Measurements from ENCODE around the gene WFDC1.
A peak's percentile ranks its signal among the peaks of the same experiment; 100 is the strongest.

WFDC1 gene

GRCh38 chr16:84266451-84266850 is 28.2 kb upstream of the WFDC1 start:
- Mint-ChIP-seq H3K4me3 (no peak overlapping the region), H3K36me3 (ENCODE audit: low read depth) (no peaks in the 10 kb centered on the region), H3K9me3 (no peaks in the 10 kb centered on the region), H3K27ac (no peak overlapping the region), H3K4me1 (no peaks in the 10 kb centered on the region), H3K27me3 (peaks cover 11% of the 10 kb centered on the region)
- ATAC-seq (peak; percentile 61), DNase-seq (peak; percentile 3)

- Mint-ChIP-seq H3K36me3 (ENCODE audit: low read depth) (no peaks in the 10 kb centered on the region), H3K9me3 (no peaks in the 10 kb centered on the region), H3K27me3 (peaks cover 11% of the 10 kb centered on the region), H3K4me1 (no peaks in the 10 kb centered on the region), H3K27ac (no peak overlapping the region), H3K4me3 (no peak overlapping the region)
- ATAC-seq: no peak
- no peak for DNase-seq
Observed at GRCh38 chr16:84267380-84267779, 27.3 kb upstream of the WFDC1 start.

GRCh38 chr16:84268291-84269040 is 26.2 kb upstream of the WFDC1 start:
- ATAC-seq (no peak), DNase-seq (no peak)
- H3K36me3 Mint-ChIP-seq (ENCODE audit: low read depth): no peaks in the 10 kb centered on the region
- H3K27me3 Mint-ChIP-seq: peaks cover 11% of the 10 kb centered on the region
- H3K27ac Mint-ChIP-seq: no peak overlapping the region
- no peaks in the 10 kb centered on the region for H3K4me1 Mint-ChIP-seq
- no peaks in the 10 kb centered on the region for H3K9me3 Mint-ChIP-seq
- no peak overlapping the region for H3K4me3 Mint-ChIP-seq

- no peaks in the 10 kb centered on the region for H3K4me1 Mint-ChIP-seq
- H3K27me3 Mint-ChIP-seq: peaks cover 4% of the 10 kb centered on the region
- H3K4me3 Mint-ChIP-seq: no peak overlapping the region
- no peaks in the 10 kb centered on the region for H3K9me3 Mint-ChIP-seq
- no peak overlapping the region for H3K27ac Mint-ChIP-seq
- no peaks in the 10 kb centered on the region for H3K36me3 Mint-ChIP-seq (ENCODE audit: low read depth)
- ATAC-seq (no peak), DNase-seq (no peak)
Observed at GRCh38 chr16:84270071-84270470, 24.6 kb upstream of the WFDC1 start.

GRCh38 chr16:84270531-84270930 is 24.1 kb upstream of the WFDC1 start:
- Mint-ChIP-seq H3K36me3 (ENCODE audit: low read depth) (no peaks in the 10 kb centered on the region), H3K4me1 (no peaks in the 10 kb centered on the region), H3K27me3 (peaks cover 2% of the 10 kb centered on the region), H3K27ac (no peak overlapping the region), H3K9me3 (no peaks in the 10 kb centered on the region), H3K4me3 (no peak overlapping the region)
- no peak for DNase-seq
- ATAC-seq: no peak

GRCh38 chr16:84271037-84271436 is 23.6 kb upstream of the WFDC1 start:
- no peak for ATAC-seq
- Mint-ChIP-seq H3K36me3 (ENCODE audit: low read depth) (no peaks in the 10 kb centered on the region), H3K9me3 (no peaks in the 10 kb centered on the region), H3K4me1 (no peaks in the 10 kb centered on the region), H3K27me3 (peaks cover 5% of the 10 kb centered on the region), H3K4me3 (no peak overlapping the region), H3K27ac (no peak overlapping the region)
- DNase-seq: no peak

- Mint-ChIP-seq H3K9me3 (no peaks in the 10 kb centered on the region), H3K27ac (no peak overlapping the region), H3K4me3 (no peak overlapping the region), H3K36me3 (ENCODE audit: low read depth) (no peaks in the 10 kb centered on the region), H3K27me3 (peaks cover 5% of the 10 kb centered on the region), H3K4me1 (no peaks in the 10 kb centered on the region)
- DNase-seq (no peak), ATAC-seq (no peak)
Observed at GRCh38 chr16:84271866-84272265, 22.8 kb upstream of the WFDC1 start.

- H3K36me3 Mint-ChIP-seq (ENCODE audit: low read depth): no peaks in the 10 kb centered on the region
- H3K27me3 Mint-ChIP-seq: peaks cover 4% of the 10 kb centered on the region
- H3K9me3 Mint-ChIP-seq: no peaks in the 10 kb centered on the region
- no peaks in the 10 kb centered on the region for H3K4me1 Mint-ChIP-seq
- H3K27ac Mint-ChIP-seq: no peak overlapping the region
- no peak for ATAC-seq
- no peak overlapping the region for H3K4me3 Mint-ChIP-seq
- DNase-seq: no peak
Observed at GRCh38 chr16:84272740-84273320, 21.8 kb upstream of the WFDC1 start.

GRCh38 chr16:84274515-84274914 is 20.2 kb upstream of the WFDC1 start:
- DNase-seq (no peak), ATAC-seq (no peak)
- Mint-ChIP-seq H3K36me3 (ENCODE audit: low read depth) (no peaks in the 10 kb centered on the region), H3K4me1 (no peaks in the 10 kb centered on the region), H3K4me3 (no peak overlapping the region), H3K27ac (no peak overlapping the region), H3K27me3 (peaks cover 6% of the 10 kb centered on the region), H3K9me3 (no peaks in the 10 kb centered on the region)

GRCh38 chr16:84275585-84276151 is 19.0 kb upstream of the WFDC1 start:
- no peaks in the 10 kb centered on the region for H3K9me3 Mint-ChIP-seq
- ATAC-seq: no peak
- H3K27ac Mint-ChIP-seq: no peak overlapping the region
- no peaks in the 10 kb centered on the region for H3K4me1 Mint-ChIP-seq
- H3K4me3 Mint-ChIP-seq: no peak overlapping the region
- no peaks in the 10 kb centered on the region for H3K36me3 Mint-ChIP-seq (ENCODE audit: low read depth)
- no peak for DNase-seq
- H3K27me3 Mint-ChIP-seq: peaks cover 6% of the 10 kb centered on the region

- peaks cover 6% of the 10 kb centered on the region for H3K27me3 Mint-ChIP-seq
- H3K4me1 Mint-ChIP-seq: no peaks in the 10 kb centered on the region
- H3K27ac Mint-ChIP-seq: no peak overlapping the region
- no peaks in the 10 kb centered on the region for H3K9me3 Mint-ChIP-seq
- no peak overlapping the region for H3K4me3 Mint-ChIP-seq
- H3K36me3 Mint-ChIP-seq (ENCODE audit: low read depth): no peaks in the 10 kb centered on the region
- ATAC-seq (peak; percentile 83), DNase-seq (peak; percentile 82)
Observed at GRCh38 chr16:84277244-84277823, 17.3 kb upstream of the WFDC1 start.

GRCh38 chr16:84278333-84278732 is 16.3 kb upstream of the WFDC1 start:
- H3K36me3 Mint-ChIP-seq (ENCODE audit: low read depth): no peaks in the 10 kb centered on the region
- no peaks in the 10 kb centered on the region for H3K4me1 Mint-ChIP-seq
- DNase-seq (no peak), ATAC-seq (no peak)
- no peak overlapping the region for H3K27ac Mint-ChIP-seq
- H3K4me3 Mint-ChIP-seq: no peak overlapping the region
- H3K9me3 Mint-ChIP-seq: no peaks in the 10 kb centered on the region
- H3K27me3 Mint-ChIP-seq: peaks cover 9% of the 10 kb centered on the region

GRCh38 chr16:84278968-84279367 is 15.7 kb upstream of the WFDC1 start:
- Mint-ChIP-seq H3K27ac (no peak overlapping the region), H3K27me3 (peaks cover 9% of the 10 kb centered on the region), H3K4me3 (no peak overlapping the region), H3K9me3 (no peaks in the 10 kb centered on the region), H3K36me3 (ENCODE audit: low read depth) (no peaks in the 10 kb centered on the region), H3K4me1 (no peaks in the 10 kb centered on the region)
- ATAC-seq: no peak
- no peak for DNase-seq

GRCh38 chr16:84279881-84280280 is 14.8 kb upstream of the WFDC1 start:
- DNase-seq (no peak), ATAC-seq (no peak)
- H3K27ac Mint-ChIP-seq: no peak overlapping the region
- no peaks in the 10 kb centered on the region for H3K36me3 Mint-ChIP-seq (ENCODE audit: low read depth)
- no peaks in the 10 kb centered on the region for H3K9me3 Mint-ChIP-seq
- peaks cover 9% of the 10 kb centered on the region for H3K27me3 Mint-ChIP-seq
- no peak overlapping the region for H3K4me3 Mint-ChIP-seq
- H3K4me1 Mint-ChIP-seq: no peaks in the 10 kb centered on the region

GRCh38 chr16:84281074-84281473 is 13.6 kb upstream of the WFDC1 start:
- Mint-ChIP-seq H3K4me3 (no peak overlapping the region), H3K9me3 (no peaks in the 10 kb centered on the region), H3K4me1 (no peaks in the 10 kb centered on the region), H3K27me3 (peaks cover 9% of the 10 kb centered on the region), H3K27ac (no peak overlapping the region), H3K36me3 (ENCODE audit: low read depth) (no peaks in the 10 kb centered on the region)
- no peak for DNase-seq
- ATAC-seq: no peak

Data from activated naive CD8-positive, alpha-beta T cell treated with anti-CD3 and anti-CD28 coated beads, Interleukin-2, amount 50 U/mL, for 24 hours (primary cell).